Uterus (tissue), 2 donors: Measurements from ENCODE around the gene SYT11.

ENCODE experiments used
- CTCF ChIP-seq, 4 experiments: fragments of 200-600 bp in 2 of 4; fragments of 450-650 bp in 2 of 4; sonication (generic) in 2 of 4; IDR thresholded peaks; one replicate each; pipeline ENCODE4 v1.5.1; 2016 to 2019; ENCODE audit warnings: antibody characterized with exemption in 4 of 4, mild to moderate bottlenecking in 2 of 4, moderate library complexity in 1 of 4
- POLR2A ChIP-seq, 2 donors: fragments of 450-650 bp; IDR thresholded peaks; one replicate each; pipeline ENCODE4 v1.6.1; 2016; ENCODE audit warnings: antibody characterized with exemption in 2 of 2, mild to moderate bottlenecking in 1 of 2, moderate library complexity in 1 of 2

GRCh38 chr1:155932487-155932886 is 73.1 kb downstream of the SYT11 start:
- TF ChIP-seq CTCF (IDR thresholded peaks at IDR 0.05) (no peak), POLR2A (IDR thresholded peaks at IDR 0.05) (no peak)
